22Rv1 (cell line): ENCODE data around the gene SELENBP1.

ENCODE experiments used
- H3K27ac ChIP-seq: fragments of 450-650 bp; 2 replicates; pipeline ENCODE4 v1.5.1; 2017
- CTCF ChIP-seq: fragments of 450-650 bp; IDR thresholded peaks from 2 replicates; pipeline ENCODE4 v1.5.1; 2017; ENCODE audit warnings: mild to moderate bottlenecking
- ZFX ChIP-seq: fragments of 450-650 bp; IDR thresholded peaks from 2 replicates; pipeline ENCODE4 v1.6.1; 2017; ENCODE audit warnings: antibody characterized with exemption, borderline replicate concordance

SELENBP1 gene

GRCh38 chr1:151340870-151341754 lies 31.4 kb downstream of the SELENBP1 start:
- no peak overlapping the region; the same call in 1 of the 2 replicates for H3K27ac ChIP-seq
- TF ChIP-seq ZFX, result no peak
- peak; percentile 97 for TF ChIP-seq CTCF

DNA sequence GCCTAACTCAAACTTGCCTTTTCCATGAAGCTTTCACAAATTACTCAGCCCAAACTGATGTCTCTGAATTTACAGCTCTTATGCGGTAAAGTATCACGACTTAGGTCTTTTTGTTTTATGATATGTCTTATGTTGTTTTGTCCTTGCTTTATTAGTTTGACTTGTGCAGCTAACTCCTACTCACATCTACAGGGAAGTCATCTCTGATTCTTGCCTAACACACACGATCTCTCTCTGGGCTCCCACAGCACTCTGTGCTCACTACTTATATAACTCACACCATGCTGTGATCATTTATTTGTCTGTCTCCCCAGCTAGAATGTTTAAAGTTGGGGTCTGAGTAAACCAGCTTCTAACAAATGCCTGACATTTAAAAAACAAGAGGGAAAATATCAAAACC lies 35.9 kb downstream of the SELENBP1 start:
- H3K27ac ChIP-seq, result no peak overlapping the region
- no peak for TF ChIP-seq CTCF

DNA sequence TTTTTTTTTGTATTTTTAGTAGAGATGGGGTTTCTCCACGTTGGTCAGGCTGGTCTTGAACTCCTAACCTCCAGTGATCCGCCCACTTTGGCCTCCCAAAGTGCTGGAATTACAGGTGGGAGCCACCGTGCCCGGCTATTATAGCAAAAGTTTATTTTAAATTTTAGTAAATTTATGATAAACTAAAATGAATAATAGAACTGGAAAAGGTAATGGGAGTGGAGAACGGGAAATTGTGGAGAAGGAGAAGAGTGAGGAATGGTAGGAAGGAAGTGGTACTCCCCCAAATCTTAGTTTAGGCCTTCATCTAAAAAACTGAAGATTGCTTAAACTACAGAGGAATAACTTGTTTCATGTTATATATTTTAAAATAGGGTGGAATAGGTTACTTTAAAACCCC lies 37.7 kb downstream of the SELENBP1 start:
- TF ChIP-seq ZFX (no peak), CTCF (no peak)
- no peak overlapping the region for H3K27ac ChIP-seq

GRCh38 chr1:151327903-151328674 lies 44.4 kb downstream of the SELENBP1 start:
- TF ChIP-seq CTCF, result no peak
- TF ChIP-seq ZFX, result no peak
- peak overlapping the region; percentile 91 for H3K27ac ChIP-seq

GRCh38 chr1:151327223-151327902 lies 45.1 kb downstream of the SELENBP1 start, which contains the start of gene PI4KB:
TSS of gene PI4KB (minus strand) at chr1:151327416. CDS start at chr1:151316481, 10,935 bp downstream.
- no peak for TF ChIP-seq CTCF
- no peak for TF ChIP-seq ZFX
- peak within 1 kb of the TSS; percentile 91 for H3K27ac ChIP-seq

GRCh38 chr1:151326619-151327222 lies 45.8 kb downstream of the SELENBP1 start:
- H3K27ac ChIP-seq, result peak overlapping the region; percentile 91

More at GRCh38 chr1:151326619-151327222, 45.8 kb downstream of the SELENBP1 start:
- TF ChIP-seq ZFX, result no peak
- no peak for TF ChIP-seq CTCF
